CD4-positive, alpha-beta T cell treated with Interleukin-10 for 1 hour (primary cell): Measurements from ENCODE around the gene PASK.
A peak's percentile ranks its signal among the peaks of the same experiment; 100 is the strongest.

Experiments used
- DNase-seq: peaks from one replicate; pipeline ENCODE4 v3.0.0-alpha.2; 2020

PASK gene

GRCh38 chr2:241074065-241074818, 75.0 kb downstream of the PASK start:
- DNase-seq, result no peak

- no peak for DNase-seq
These were observed 75.9 kb downstream of the PASK start for GRCh38 chr2:241073166-241074064.

GRCh38 chr2:241072553-241073165, 76.6 kb downstream of the PASK start:
- no peak for DNase-seq

- DNase-seq, result no peak
These were observed 77.1 kb downstream of the PASK start for GRCh38 chr2:241072151-241072550.

- no peak for DNase-seq
These were observed 77.6 kb downstream of the PASK start for GRCh38 chr2:241071677-241072111.

GRCh38 chr2:241070811-241071676, 78.2 kb downstream of the PASK start:
- no peak for DNase-seq

- no peak for DNase-seq
These were observed 78.9 kb downstream of the PASK start for GRCh38 chr2:241070361-241070760.

GRCh38 chr2:241069821-241070281, 79.4 kb downstream of the PASK start:
- DNase-seq, result no peak

- no peak for DNase-seq
These were observed 80.1 kb downstream of the PASK start for GRCh38 chr2:241068942-241069810.

- DNase-seq, result no peak
These were observed 80.9 kb downstream of the PASK start for GRCh38 chr2:241068136-241068941.

GRCh38 chr2:241067501-241068135, 81.7 kb downstream of the PASK start:
- no peak for DNase-seq

GRCh38 chr2:241066893-241067341, 82.4 kb downstream of the PASK start:
- DNase-seq, result no peak

GRCh38 chr2:241066171-241066892, 82.9 kb downstream of the PASK start:
- no peak for DNase-seq

- no peak for DNase-seq
These were observed 83.9 kb downstream of the PASK start for GRCh38 chr2:241065355-241065803.

GRCh38 chr2:241064802-241065354, 84.4 kb downstream of the PASK start:
- no peak for DNase-seq

- peak; percentile 63 for DNase-seq
These were observed 85.1 kb downstream of the PASK start for GRCh38 chr2:241064008-241064801.

- DNase-seq, result no peak
These were observed 85.7 kb downstream of the PASK start for GRCh38 chr2:241063587-241063986.

GRCh38 chr2:241063093-241063551, 86.2 kb downstream of the PASK start:
- DNase-seq, result no peak
